NCI-H1417 (cell line): ENCODE data around the gene FAXC.
A peak's percentile ranks its signal among the peaks of the same experiment; 100 is the strongest.

Experiments
- DNase-seq, 3 experiments: peaks; one replicate each; lab custom pipeline; 2025; lab: John Stamatoyannopoulos, UW

The FAXC gene

DNA sequence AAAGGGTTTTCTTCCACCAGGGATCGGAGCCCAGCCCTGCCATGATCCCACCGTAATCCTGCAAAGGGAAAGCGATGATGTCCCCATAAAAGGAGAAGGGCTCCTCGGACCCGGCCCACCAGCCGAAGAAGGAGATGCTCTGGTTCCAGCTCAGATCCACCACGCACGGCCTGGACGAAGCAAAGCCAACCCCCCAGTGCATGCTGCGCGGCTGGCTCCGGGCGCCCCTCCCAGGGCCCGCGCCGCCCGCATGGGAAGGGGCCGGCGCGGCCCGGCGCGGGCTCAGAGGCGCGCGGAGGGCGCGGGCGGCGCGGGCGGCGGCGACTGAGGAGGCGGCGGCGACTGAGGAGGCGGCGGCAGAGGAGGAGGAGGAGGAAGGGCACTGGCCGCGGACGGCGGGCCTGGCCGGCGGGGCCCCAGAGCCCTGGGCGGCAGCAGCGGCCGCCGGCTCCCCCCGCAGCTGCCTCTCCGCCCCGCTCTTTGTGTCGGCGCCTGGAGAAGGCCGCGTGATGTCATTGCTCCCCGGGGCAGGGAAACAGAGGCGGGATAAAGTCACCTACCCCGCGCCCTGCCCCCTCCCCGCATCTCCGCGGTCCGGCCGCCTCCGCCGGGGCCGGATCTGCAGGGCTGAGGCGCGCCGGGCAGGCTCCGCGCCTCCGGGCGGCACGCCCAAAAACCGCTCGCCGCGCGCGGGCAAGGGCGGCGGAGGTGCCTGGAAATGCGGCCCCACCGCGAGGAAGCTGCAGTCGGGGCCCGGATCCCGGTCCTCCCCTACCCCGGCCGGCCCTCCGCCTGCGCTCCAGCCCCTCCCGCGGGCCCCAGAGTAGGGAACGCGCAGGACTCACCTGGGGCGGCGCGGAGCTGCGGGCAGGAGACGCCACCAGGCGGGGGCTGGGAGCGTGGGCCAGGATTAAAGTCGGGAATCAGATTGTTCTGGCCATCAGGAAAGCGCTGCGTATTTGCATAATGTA lies at the start of gene FAXC:
FAXC (minus strand) TSS at position 504 of the 971 bp plus-strand sequence; CDS start at position 202, 302 bp downstream.
- peak; percentile 73 to 89 (median 84) for DNase-seq

DNA sequence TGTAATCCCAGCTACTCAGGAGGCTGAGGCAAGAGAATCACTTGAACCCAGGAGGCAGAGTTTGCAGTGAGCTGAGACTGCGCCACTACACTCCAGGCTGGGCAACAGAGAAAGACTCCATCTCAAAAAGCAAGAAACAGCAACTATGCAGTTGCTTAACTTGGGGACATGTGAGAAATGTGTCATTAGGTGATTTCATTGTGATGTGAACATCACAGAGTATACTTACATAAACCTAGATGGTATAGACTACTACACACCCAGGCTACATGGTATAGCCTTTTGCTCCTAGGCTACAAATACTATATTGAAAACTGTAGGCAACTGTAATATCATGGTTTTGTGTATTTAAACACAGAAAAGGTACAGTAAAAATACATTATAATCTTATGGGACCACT lies 47.8 kb upstream of the FAXC start:
- DNase-seq = no peak

DNA sequence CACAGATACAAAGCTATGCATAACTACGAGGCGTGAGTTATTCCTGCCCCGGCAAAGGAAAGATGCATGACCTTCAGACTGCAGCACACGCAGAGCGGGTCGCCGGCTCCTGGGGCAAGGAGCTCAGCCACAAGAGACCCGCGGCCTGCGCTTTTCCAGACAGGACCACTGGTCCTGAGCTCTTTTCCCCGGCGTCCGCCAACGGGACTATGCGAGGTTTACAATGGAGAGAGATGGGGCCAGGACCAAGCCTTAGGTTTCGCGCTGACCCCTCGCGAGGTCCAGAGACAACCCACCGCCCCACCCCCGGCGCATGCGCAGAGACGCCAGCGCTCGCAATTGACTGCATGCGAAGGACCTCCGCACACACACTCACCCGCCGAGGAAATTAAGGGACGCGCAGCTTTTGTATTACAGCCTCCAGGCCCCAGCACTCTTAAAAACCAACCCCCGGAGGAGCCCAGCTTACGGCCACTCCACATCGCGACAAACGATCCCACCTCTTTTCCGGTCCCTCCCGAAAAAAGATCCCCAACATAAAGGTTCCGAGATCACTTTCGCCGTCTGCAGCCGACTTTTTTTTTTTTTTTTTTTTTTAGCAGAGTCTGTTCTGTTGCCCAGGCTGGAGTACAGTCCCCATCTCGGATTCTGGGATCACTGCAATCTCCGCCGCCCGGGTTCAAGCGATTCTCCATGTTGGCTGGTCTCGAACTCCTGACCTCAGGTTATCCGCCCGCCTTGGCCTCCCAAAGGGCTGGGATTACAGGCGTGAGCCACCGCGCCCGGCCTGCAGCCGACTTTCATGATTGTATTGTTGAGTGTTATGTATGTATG lies 44.4 kb upstream of the FAXC start, which contains the start of gene COQ3:
COQ3 (minus strand) TSS at position 498 of the 834 bp plus-strand sequence; CDS start at position 482, 16 bp downstream.
- DNase-seq = peak; percentile 66 to 90 (median 82)

DNA sequence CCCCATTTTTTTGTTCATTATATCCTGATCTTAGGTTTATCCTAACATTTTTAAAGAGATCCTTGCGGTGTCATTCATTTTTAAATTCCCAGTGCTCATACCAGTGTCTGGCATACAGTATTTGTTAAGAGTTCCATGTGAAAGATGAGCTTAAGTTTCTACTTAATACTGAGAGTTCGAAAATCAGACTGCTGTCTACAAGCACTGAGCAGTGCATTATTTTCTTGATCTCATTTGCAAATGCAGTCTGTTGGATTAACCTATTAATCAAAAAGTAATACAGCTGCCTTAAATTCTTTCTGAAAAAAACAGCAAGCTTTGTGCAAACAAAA lies 43.9 kb upstream of the FAXC start:
- DNase-seq = no peak

DNA sequence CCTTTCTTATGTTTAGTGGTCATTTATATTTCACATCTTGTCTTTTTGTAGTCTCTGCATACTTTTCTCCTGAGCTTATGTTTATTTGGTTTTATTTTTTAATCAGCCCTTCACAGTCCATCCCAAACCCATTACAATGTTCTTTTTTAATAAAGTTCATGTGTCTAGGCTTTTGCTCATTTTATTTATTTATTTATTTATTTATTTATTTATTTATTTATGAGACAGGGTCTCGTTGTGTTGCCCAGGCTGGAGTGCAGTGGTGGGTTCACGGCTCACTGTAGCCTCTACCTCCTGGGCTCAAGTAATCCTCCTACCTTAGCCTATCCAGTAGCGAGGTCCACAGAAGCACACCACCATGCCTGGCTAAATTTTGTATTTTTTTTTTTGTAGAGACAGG lies 41.4 kb upstream of the FAXC start:
- no peak for DNase-seq

DNA sequence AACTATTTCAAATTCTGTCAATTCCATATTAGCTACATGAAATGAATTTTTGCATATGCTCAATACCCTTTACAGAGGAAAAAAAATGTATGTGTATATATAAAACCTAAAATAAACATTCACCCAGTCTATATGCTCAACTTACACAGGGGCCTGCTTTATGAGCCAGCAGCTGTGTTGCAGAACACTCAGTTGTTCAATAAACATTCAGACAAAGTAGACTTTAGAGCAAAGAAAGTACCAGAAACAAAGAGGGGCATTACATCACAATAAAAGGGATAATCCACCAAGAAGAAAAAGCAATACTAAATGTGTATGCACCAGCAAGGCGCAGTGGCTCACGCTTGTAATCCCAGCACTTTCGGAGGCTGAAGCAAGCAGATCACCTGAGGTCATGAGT lies 35.0 kb upstream of the FAXC start:
- no peak for DNase-seq

DNA sequence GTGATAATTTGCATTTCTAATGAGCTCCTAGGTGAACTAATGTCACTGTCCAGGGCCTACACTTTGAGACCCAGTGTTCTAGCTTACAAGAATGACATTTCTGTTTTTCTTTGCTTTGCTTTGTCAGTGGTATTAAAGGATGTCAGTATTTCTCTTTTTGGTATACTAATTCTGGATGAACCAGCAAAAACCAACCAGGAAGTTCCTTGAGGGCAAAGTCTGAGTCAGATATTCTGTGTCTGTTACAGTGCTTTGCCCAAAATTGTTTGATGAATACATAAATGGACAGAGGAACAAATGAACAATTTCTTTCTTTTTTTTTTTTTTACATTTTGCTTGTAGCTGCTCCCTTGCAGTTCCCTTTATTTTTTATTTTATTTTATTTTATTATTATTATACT lies 29.2 kb upstream of the FAXC start:
- no peak for DNase-seq

DNA sequence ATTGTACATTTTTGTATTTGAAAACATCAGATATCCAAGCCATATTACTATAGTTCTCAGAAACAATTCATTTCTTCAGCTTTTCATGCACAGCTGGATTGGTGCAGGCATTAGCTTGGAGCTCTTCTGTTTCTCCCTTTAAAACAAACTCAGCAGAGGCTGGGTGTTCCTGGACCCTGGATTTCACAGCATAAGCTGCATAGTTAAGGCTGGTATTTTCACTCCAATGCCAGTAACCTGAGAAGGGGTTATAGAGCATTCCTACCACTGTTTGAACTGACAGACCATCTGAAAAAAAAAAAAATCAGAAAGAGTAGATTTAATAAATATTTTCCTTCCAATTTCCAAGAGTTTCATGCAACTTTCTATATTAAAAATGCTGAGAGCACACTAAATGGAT lies 20.1 kb upstream of the FAXC start:
- no peak for DNase-seq

DNA sequence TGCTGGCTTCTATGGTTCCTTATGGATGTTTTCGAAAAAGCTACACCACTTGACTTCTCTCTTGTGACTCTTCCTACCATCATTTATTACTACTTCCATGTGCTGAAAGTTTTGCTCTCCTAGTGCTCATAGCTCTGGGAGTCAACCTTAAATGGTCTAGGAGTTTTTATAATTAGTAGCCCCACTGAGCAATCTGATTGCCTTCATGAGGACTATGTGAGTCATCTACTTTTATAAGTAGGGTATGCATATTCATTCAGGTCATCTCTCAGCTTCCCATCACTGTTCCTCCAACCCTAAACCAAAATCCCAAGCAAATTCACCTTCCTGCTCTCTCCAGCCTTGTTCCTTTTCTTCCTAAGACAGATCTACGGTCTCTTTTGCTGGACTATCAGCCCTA lies 17.4 kb upstream of the FAXC start:
- DNase-seq = no peak

DNA sequence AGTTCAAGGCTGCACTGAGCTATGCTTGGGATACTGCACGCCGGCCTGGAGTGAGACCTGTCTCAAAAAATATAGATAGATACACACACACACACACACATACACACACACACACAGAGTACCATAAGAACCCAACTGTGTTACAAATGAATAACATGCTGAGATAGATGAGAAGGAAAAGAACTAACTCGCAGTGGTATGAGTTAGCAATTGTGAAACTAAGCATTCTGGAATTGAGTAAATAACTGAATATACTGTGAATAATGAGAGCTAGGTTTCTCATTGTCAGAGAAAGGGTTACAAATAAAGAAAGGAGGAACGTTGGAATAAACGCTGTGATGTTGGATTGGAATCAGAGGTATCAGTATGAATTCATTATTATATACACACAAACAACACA lies 14.6 kb upstream of the FAXC start:
- no peak for DNase-seq

DNA sequence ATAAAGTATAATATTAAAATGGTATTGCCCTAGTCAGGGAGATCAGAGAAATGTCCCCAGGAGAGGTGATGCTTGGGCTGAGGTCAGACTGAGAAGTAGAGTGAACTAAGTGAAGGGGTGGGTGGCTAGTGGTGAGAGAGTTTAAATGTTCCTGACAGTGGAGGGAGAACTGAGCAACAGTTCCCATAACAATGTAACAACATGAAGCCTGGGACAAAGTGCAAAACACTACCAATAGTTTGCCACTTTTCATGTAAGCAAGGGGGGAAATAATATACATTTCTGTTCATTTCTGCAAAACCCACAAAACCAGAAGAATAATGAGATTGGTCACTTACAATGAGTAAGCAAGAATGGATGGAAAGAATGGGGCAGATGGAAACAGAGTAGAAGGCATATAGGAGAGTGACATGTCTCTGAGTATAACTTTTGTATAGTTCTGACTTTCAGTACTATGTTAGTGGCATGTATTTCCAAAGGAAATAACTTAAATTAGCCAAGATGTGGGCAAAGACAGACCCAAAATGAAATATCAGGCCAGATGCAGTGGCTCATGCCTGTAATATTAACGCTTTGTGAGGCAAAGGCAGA lies 13.3 kb upstream of the FAXC start:
- no peak for DNase-seq

DNA sequence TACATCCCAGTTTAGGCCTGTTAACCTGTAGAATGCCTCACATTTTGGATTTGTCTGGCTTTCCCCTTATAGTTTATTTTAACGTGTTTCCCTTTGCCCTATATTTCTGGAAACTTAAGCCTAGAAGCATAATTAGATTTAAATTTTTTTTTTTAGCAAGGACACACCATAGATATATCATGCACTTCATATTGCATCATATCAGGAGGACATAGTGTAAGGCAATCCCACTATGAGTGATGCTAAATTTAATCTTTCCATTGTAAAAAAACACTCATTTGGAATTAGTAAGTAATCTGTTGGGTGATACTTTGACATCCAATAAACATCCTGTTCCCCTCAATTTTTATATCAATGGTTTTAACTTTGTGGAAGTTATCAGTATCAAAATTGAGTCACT lies 10.3 kb upstream of the FAXC start:
- no peak for DNase-seq

DNA sequence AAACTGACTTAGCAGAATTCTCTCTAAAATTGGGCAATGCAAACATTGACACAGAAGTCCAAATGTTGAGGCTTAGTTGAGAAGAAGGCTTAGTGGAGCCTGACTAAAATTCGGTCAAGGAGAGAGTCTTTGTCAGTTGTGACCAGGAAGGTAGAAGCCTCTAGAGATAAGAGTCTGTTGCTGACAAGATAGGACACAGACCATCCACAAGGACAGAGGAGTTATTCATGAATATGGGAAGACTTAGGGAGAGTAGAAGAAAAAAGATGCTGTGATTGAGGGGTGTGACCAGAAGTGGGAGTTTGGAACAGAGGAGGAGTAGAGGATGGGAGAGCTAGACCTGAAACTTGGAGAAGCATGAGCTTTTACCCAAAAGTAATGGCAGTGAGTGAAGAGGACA lies 7.2 kb upstream of the FAXC start:
- DNase-seq = no peak

DNA sequence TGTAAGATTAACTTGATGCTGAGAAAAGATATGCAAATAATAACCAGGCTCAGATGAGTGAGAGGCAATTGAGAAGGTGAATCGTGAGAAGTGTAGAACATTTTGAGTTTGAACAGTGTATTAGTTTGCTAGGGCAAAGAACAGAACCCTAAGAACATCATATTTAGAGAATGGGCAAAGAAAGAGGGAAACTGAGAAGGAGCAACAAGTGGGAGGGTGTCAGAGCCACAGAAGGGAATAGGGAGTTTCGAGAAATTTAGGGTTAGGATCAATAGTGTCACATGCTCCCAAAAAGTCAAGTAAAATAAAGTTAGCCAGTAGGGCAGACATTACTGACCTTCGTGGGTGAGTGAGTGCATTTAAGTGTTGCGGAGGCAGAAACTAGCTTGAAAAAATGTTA lies 5.5 kb upstream of the FAXC start:
- no peak for DNase-seq

DNA sequence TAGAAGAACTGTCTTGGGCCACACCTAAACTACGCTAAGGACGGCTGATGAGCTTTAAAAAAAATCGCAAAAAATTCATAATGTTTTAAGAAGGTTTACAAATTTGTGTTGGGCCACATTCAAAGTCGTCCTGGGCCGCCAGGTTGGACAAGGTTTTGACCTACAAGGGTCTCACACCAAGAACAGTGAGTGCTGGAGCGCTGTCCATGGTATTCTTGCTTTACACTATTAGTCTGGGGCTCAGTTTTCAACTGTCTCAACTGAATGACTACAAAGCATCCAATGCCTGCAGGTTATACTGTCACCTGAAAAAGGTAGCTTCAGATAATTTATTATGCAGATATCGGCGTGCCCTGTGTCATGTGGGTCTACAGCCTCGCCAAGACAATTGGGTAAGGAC lies 3.7 kb upstream of the FAXC start:
- no peak for DNase-seq

DNA sequence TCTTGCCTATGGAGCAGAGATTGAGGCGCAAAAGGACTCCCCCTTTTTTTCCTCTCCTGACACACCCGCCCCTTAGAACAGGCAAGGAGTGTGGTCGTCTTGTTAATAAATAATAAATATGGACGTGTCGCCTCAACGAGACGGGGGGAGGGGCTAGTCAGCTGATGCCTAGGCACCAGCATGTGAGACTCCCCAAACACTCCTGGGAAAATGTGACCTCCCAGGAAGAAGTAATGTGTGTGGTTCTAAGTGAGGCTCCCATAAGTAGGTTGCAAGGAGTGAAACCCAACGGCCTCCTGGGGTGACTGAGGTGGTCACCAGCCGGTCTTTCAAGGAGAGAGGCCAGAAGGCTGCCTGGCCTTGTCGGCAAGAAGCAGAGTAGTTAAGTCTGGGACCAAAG lies 1.1 kb upstream of the FAXC start:
- peak; percentile 30 to 77 (median 67) for DNase-seq

DNA sequence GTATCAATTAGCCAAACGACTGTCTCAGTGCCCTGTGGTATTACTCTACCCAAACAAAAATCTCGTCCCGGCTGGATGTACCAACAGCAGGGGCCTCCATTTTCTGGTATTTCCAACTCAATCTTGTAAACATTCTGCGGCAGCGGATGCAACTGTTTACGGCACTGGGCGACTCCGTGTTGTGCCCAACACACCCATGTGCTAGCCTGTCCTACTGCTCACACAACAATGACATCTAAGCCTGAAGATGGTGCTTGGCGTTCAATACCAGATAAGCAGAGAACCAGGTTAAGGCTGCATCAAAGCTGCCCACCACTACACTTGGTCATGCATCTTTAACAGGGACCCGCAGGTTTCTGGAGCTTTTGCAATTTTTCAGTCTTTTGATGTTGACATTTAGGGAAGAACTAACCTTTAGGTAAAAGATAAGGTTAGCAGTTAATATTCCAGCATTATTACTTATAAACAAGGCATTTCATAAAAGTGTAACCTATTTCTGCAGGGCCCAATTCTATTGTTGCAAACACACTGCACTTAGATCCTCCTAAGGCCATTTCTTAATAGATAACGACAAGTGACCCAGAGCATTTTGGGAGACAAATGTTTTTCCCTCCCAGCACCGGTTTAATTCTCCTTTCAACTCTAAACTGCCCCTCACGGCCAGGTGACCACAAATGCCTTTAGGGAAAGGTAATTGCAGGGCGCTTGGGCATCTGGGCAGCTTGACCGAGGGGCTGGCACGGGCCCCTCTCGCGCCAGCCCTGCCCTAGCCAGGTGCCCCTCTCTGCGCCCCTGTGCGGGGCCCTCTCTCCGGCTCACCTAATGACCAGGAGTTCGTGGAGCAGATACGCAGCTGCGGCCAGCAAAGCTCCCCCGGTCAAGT lies 945 bp downstream of the FAXC start:
- DNase-seq = peak in 2 of 3 experiments; percentile 17 to 58

DNA sequence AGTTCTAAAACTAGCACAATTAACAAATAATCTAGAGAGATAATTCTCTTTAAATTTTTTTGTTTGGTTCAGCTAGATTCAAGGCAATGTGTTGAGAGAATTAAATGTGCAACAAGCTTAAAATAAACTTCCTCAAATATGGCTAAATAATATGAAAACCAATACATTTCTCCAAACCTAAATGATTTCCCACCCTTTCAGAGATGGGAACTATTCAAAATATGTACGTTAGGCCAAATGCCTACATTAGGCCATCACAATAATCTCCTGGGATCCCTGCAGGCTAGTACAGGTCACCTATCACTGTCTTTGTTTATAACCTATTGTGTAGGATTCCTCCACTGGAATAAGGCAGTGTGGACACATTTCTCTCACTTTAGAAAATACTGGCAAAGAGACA lies 1.7 kb downstream of the FAXC start:
- peak in 1 of 3 experiments; percentile 24 for DNase-seq

DNA sequence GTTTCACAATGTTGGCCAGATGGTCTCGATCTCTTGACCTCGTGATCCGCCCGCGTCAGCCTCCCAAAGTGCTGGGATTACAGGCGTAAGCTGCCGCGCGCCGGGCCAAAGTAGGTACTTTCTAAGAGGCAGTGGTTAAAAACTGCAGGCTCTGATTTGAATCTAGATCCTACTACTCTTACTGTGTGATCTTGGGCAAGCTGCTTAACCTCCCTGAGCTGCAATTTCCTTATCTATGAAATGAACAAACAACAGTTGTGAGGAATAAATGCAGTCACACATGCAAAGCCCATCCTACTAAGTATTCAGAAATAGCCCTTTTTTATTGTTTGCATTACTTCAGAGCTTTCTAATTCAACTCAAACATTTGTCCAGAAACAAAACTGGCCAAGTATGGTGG lies 2.9 kb downstream of the FAXC start:
- no peak for DNase-seq

DNA sequence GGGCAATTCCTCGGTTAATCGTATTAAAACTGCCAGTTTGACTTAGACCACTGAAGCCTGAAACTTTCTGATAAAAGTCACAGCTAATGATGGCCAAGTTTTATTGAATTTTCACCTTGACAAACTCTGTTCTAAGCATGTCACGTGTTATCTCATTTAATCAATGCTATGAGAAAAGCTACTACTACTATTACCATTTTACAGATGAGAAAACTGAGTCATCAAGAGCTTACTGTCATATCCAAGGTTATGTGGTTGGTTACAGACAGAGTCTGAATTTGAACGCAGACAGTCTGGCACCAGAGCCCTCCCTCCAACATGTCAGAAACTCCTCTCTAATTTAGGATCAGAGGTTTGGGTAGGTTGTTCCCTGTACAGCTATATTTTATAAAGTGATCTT lies 4.3 kb downstream of the FAXC start:
- DNase-seq = no peak

DNA sequence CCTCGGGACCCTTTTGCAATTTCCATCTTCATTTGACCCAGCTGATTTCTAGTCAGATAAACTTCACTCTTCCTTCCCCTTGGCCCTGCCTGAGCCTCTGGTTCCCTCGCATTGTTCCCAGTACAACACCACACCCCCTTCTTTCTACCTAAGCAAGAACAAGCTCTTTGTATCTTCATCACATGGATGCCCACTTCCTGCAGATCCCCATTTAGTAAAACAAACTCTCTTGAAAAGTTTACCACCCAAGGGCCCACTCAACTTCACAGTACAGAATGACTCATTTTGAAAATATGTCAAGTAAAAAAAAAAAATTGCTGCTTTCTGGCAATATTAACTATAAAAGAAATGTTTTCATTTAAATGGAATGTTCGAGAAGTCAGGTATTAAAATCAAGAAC lies 5.2 kb downstream of the FAXC start:
- DNase-seq = no peak
